Lung (tissue), 12 donors: ENCODE measurements around the gene SRC. TPM values are rescaled to one million over a fixed set of nuclear protein-coding genes. Genes with fewer than 3 reads are reported as not detected.
A peak's percentile ranks its signal among the peaks of the same experiment; 100 is the strongest.

Experiments used
- ATAC-seq: fragments of 200-7000 bp; cut with Tn5 transposase; one replicate; pipeline ENCODE4 v1.9.1; 2020; ENCODE audit warnings: moderate number of reproducible peaks; ENCODE audit not compliant: insufficient read depth, low FRiP score
- DNase-seq, 3 donors: peaks; one replicate each; pipeline ENCODE4 v3.0.0-alpha.2; 2013 to 2017
- H3K27ac ChIP-seq, 2 donors: one replicate each; pipeline ENCODE4 v1.5.1; 2013; ENCODE audit warnings: mild to moderate bottlenecking in 2 of 2, moderate library complexity in 2 of 2, control low read depth in 1 of 2, inconsistent platforms in 1 of 2, low read depth in 1 of 2, low read length in 1 of 2
- H3K27me3 ChIP-seq, 3 donors: one replicate each; pipeline ENCODE4 v1.5.1; 2013; ENCODE audit warnings: low read length in 2 of 3; ENCODE audit not compliant: control insufficient read depth in 3 of 3, insufficient read depth in 3 of 3
- H3K36me3 ChIP-seq, 4 donors: one replicate each; pipeline ENCODE4 v1.5.1; 2013; ENCODE audit warnings: low read length in 4 of 4, mild to moderate bottlenecking in 1 of 4, moderate library complexity in 1 of 4; ENCODE audit not compliant: control insufficient read depth in 4 of 4, insufficient read depth in 4 of 4
- H3K4me1 ChIP-seq, 5 donors: one replicate each; pipeline ENCODE4 v1.5.1; 2013; ENCODE audit warnings: low read length in 5 of 5, mild to moderate bottlenecking in 2 of 5, moderate library complexity in 1 of 5; ENCODE audit not compliant: control insufficient read depth in 5 of 5, insufficient read depth in 5 of 5
- H3K4me3 ChIP-seq: one replicate; pipeline ENCODE4 v1.5.1; 2013; ENCODE audit warnings: mild to moderate bottlenecking, control low read depth, moderate library complexity
- H3K9ac ChIP-seq, 2 donors: one replicate each; pipeline ENCODE4 v1.5.1; 2013; ENCODE audit warnings: low read length in 2 of 2, control low read depth in 1 of 2; ENCODE audit not compliant: insufficient read depth in 1 of 2
- H3K9me3 ChIP-seq, 4 donors: one replicate each; pipeline ENCODE4 v1.5.1; 2013; ENCODE audit warnings: low read length in 3 of 4, mild to moderate bottlenecking in 1 of 4, moderate library complexity in 1 of 4; ENCODE audit not compliant: control insufficient read depth in 4 of 4, insufficient read depth in 3 of 4
- CTCF ChIP-seq: IDR thresholded peaks from 2 replicates; pipeline ENCODE4 v1.5.1; 2012; ENCODE audit warnings: mild to moderate bottlenecking; ENCODE audit errors: control extremely low read depth, extremely low read depth
- WGBS, 2 donors: extraction: QIAGEN DNeasy Blood & Tissue Kit; methylation state at CpG; one replicate each; pipeline ENCODE4 v1.1.7; 2013; 5-methylcytosine and 5-hydroxymethylcytosine counted together
- polyA plus RNA-seq, 2 donors: library from polyadenylated mRNA; stranded (reverse); fragments of 200-250 nt; gene quantifications; one replicate each; pipeline ENCODE4 v1.2.1, GENCODE V29; 2013
- total RNA-seq, 2 donors: library from RNA; depleted of rRNA in 1 of 2; stranded (reverse); fragments of >200 nt in 1 of 2; gene quantifications; one replicate each; pipeline ENCODE4 v1.2.1, GENCODE V29; 2014 to 2021
- donor health status: control.
- donor health status: control.
- donor health status: Bipolar disorder and iron deficiency.
- donor health status: healthy.
- donor health status: DM: yes; HTN: yes; CAD: no.

The SRC gene
- total and polyA plus RNA-seq, 4 donors: 35.6 to 69.5 (median 50.1) TPM

- Histone ChIP-seq H3K4me1 (peaks cover 4 to 43% (median 28%) of the 10 kb centered on the region in 5 donors), H3K36me3 (peaks cover 6 to 42% (median 18%) of the 10 kb centered on the region in 4 donors), H3K9ac (peak overlapping the region in 1 of 2 donors; percentile 67), H3K9me3 (no peaks in the 10 kb centered on the region), H3K4me3 (no peak overlapping the region), H3K27me3 (no peaks in the 10 kb centered on the region), H3K27ac (no peak overlapping the region)
- no peak for TF ChIP-seq CTCF
- DNase-seq (no peak), ATAC-seq (no peak)
- 94 to 97% methylated on average over 8 of the region's 8 CpGs for WGBS, 2 donors
Observed at GRCh38 chr20:37313546-37314091, 32.3 kb upstream of the SRC start.

GRCh38 chr20:37314099-37314498, 31.8 kb upstream of the SRC start:
- H3K27me3 ChIP-seq: no peaks in the 10 kb centered on the region
- WGBS, 2 donors: 90 to 95% methylated on average over 4 of the region's 4 CpGs
- TF ChIP-seq CTCF: no peak
- peak overlapping the region in 1 of 2 donors; percentile 67 for H3K9ac ChIP-seq
- ATAC-seq (no peak), DNase-seq (no peak)
- H3K4me1 ChIP-seq: peaks cover 4 to 43% (median 27%) of the 10 kb centered on the region in 5 donors
- H3K36me3 ChIP-seq: peaks cover 6 to 38% (median 16%) of the 10 kb centered on the region in 4 donors
- H3K4me3 ChIP-seq: no peak overlapping the region
- H3K9me3 ChIP-seq: no peaks in the 10 kb centered on the region
- H3K27ac ChIP-seq: peak overlapping the region; percentile 34 to 74

- Histone ChIP-seq H3K27ac (peak overlapping the region; percentile 60 to 74), H3K9ac (peak overlapping the region in 1 of 2 donors; percentile 67), H3K9me3 (no peaks in the 10 kb centered on the region), H3K27me3 (no peaks in the 10 kb centered on the region), H3K4me1 (peaks cover 4 to 40% (median 22%) of the 10 kb centered on the region in 5 donors), H3K4me3 (no peak overlapping the region), H3K36me3 (peaks cover 6 to 33% (median 16%) of the 10 kb centered on the region in 4 donors)
- no peak for TF ChIP-seq CTCF
- 65 to 72% methylated on average over 7 of the region's 7 CpGs for WGBS, 2 donors
- no peak for ATAC-seq
- DNase-seq: peak; percentile 66 to 82 (median 78)
Observed at GRCh38 chr20:37314617-37315016, 31.3 kb upstream of the SRC start.
